ENCODE measurements around the gene MED27. TPM values are rescaled to one million over a fixed set of nuclear protein-coding genes. Genes with fewer than 3 reads are reported as not detected.

MED27 gene
- total and polyA plus RNA-seq, 2 experiments from 2014 or later = 18.3 to 69.2 TPM

GRCh38 chr9:131826053-131826452 lies 253.6 kb downstream of the MED27 start:
- no peak for TF ChIP-seq CTCF (IDR thresholded peaks at IDR 0.05; ENCODE audit: low read depth, low read length)
- no peaks in the 10 kb centered on the region for H3K36me3 ChIP-seq
- no peaks in the 10 kb centered on the region for H3K9me3 ChIP-seq (ENCODE audit: low read depth)
- H3K4me3 ChIP-seq = no peak overlapping the region
- no peak for DNase-seq (ENCODE audit: low read depth in 1 of 2, low spot score in 1 of 2)
- H3K27ac ChIP-seq = no peak overlapping the region
- no peaks in the 10 kb centered on the region for H3K4me1 ChIP-seq (ENCODE audit: low read depth)
- no peaks in the 10 kb centered on the region for H3K27me3 ChIP-seq

- Histone ChIP-seq H3K27ac (no peak overlapping the region), H3K36me3 (no peaks in the 10 kb centered on the region), H3K4me1 (ENCODE audit: low read depth) (no peaks in the 10 kb centered on the region), H3K27me3 (no peaks in the 10 kb centered on the region), H3K9me3 (ENCODE audit: low read depth) (no peaks in the 10 kb centered on the region), H3K4me3 (no peak overlapping the region)
- no peak for TF ChIP-seq CTCF (IDR thresholded peaks at IDR 0.05; ENCODE audit: low read depth, low read length)
- no peak for DNase-seq (ENCODE audit: low read depth in 1 of 2, low spot score in 1 of 2)
Measured at GRCh38 chr9:131824953-131825495, 254.6 kb downstream of the MED27 start.

GRCh38 chr9:131824155-131824594 lies 255.5 kb downstream of the MED27 start:
- no peak overlapping the region for H3K27ac ChIP-seq

GRCh38 chr9:131823701-131824146 lies 255.9 kb downstream of the MED27 start:
- TF ChIP-seq CTCF (IDR thresholded peaks at IDR 0.05; ENCODE audit: low read depth, low read length) = no peak
- DNase-seq (ENCODE audit: low read depth in 1 of 2, low spot score in 1 of 2) = no peak
- no peak overlapping the region for H3K27ac ChIP-seq

More at GRCh38 chr9:131824155-131824594, 255.5 kb downstream of the MED27 start:
- Histone ChIP-seq H3K4me3 (no peak overlapping the region), H3K4me1 (ENCODE audit: low read depth) (no peaks in the 10 kb centered on the region), H3K9me3 (ENCODE audit: low read depth) (no peaks in the 10 kb centered on the region), H3K27me3 (no peaks in the 10 kb centered on the region), H3K36me3 (no peaks in the 10 kb centered on the region)
- DNase-seq (ENCODE audit: low read depth in 1 of 2, low spot score in 1 of 2) = no peak
- no peak for TF ChIP-seq CTCF (IDR thresholded peaks at IDR 0.05; ENCODE audit: low read depth, low read length)

GRCh38 chr9:131818089-131818488 lies 261.6 kb downstream of the MED27 start:
- no peaks in the 10 kb centered on the region for H3K9me3 ChIP-seq (ENCODE audit: low read depth)
- H3K4me1 ChIP-seq (ENCODE audit: low read depth) = no peaks in the 10 kb centered on the region
- H3K4me3 ChIP-seq = no peak overlapping the region
- no peaks in the 10 kb centered on the region for H3K27me3 ChIP-seq
- TF ChIP-seq CTCF (IDR thresholded peaks at IDR 0.05; ENCODE audit: low read depth, low read length) = no peak
- no peak for DNase-seq (ENCODE audit: low read depth in 1 of 2, low spot score in 1 of 2)
- H3K27ac ChIP-seq = no peak overlapping the region
- H3K36me3 ChIP-seq = no peaks in the 10 kb centered on the region

More at GRCh38 chr9:131823701-131824146, 255.9 kb downstream of the MED27 start:
- Histone ChIP-seq H3K4me1 (ENCODE audit: low read depth) (no peaks in the 10 kb centered on the region), H3K27me3 (no peaks in the 10 kb centered on the region), H3K36me3 (no peaks in the 10 kb centered on the region), H3K9me3 (ENCODE audit: low read depth) (no peaks in the 10 kb centered on the region), H3K4me3 (no peak overlapping the region)

Data from cardiac muscle cell (in vitro differentiated cells and primary cell).